SIG-M5 treated with dmso at 0.1 percent for 504 hours (cell line): ENCODE data around the gene SMO.

Experiments used
- DNase-seq: peaks from one replicate; lab custom pipeline; 2025; ENCODE audit not compliant: unreplicated experiment; lab: John Stamatoyannopoulos, UW

SMO gene

DNA sequence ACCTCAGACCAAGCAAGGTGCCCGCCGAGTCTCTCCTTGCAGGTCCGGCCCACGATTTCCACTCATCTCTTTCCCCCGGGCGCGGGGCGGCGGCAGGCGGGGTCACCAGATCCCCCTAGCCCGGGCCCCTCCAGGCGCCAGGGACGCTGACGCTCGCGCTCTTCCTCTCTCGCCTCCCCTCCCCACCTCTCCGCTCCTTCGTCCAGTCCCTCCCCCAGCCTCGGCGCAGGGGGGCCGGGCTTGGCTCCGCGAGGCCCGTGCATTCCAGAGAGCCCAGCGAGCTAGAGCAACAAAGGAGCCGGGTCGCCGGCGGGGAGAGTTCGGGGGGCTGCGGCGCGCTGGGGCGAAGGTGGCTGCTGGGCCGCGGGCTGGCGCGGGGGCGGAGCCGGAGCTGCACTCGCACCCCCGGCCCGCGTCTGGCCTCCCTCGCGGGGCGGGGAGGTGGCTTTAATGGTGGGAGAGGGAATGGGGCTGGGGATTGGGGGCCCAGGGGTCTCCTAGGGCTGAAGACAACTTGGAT, at the start of gene SMO:
Gene SMO, plus strand, starts transcription at position 262 of the 520 bp plus-strand sequence. CDS start 519 bp downstream, outside the sequence.
- DNase-seq = no peak

GRCh38 chr7:129143724-129144094, 44.7 kb upstream of the SMO start:
- no peak for DNase-seq

- peak; percentile 39 for DNase-seq
Measured at GRCh38 chr7:129144095-129144833, 44.2 kb upstream of the SMO start, which contains the start of gene TSPAN33. Gene TSPAN33 (plus strand): TSS chr7:129144707. CDS start chr7:129144981, 274 bp downstream.

DNA sequence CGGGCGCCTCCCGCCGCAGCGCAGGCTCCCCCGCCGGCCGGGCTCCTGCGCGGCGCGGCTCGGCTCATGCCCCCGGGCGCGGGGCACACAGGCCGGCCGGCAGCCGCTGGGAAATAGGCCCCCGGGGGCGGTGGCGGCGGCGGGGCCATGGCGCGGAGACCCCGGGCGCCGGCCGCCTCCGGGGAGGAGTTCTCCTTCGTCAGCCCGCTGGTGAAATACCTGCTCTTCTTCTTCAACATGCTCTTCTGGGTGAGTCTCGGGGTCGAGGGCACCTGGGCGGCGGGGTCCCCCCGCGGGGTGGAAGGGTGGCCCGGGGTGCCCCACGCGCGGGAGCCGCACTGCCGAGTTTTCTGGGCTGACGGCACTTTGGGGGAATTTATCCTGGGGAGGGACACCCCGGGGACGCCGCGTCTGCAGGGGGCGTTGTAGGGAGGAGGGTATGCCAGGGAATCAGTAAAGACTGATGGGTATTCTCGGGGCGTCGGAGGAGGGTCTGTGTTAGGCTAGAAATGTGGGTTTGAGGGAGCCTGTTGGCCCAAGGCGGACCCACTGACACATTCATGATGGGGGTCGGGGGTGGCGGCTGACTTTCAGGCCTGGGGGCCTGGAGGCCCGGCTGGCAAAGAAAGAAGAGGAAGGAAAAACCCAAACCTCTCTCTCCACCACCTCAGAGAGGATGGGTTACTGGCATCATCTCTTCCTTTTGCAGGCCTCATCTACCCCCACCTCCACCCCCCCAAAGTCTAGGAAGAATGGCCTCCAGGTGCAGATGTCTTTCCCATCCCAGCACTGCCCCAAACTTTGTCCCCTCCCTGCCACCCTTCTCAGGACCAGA, 43.4 kb upstream of the SMO start:
- DNase-seq = no peak

DNA sequence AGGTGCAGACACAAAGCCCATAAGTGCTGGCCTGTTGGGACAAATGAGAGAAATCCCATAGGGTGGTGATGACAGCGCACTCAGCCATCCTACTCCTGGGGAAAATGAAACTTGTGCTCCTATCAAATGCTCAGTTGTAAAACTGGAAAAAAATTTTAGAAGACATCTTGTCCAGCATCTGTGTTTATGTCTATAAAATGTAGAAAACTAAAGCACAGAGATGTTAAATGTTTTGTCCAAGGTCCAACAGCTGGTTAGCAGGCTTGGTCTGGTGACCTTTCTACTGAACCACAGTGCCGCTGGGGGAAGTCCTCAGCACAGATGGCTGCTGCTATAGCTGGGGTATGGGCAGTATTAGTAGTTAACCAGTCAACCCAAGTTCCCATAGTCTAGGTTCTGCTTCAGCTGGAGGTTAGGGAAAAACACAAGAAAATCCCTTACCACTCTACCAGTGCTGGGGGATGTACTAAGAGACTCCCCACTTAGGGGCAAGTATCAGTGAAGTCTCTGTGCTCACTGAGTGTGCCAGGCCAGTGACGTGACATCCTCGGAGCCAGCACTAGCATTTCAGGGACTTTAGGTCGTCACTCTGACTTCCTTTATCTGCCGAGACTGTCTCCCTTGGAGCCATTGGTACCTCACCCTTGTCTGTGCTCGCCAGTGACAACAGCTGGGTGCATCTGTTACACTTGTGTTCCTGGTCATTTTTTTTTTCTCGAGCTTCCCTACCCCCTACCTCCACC, 42.0 kb upstream of the SMO start:
- DNase-seq = no peak

DNA sequence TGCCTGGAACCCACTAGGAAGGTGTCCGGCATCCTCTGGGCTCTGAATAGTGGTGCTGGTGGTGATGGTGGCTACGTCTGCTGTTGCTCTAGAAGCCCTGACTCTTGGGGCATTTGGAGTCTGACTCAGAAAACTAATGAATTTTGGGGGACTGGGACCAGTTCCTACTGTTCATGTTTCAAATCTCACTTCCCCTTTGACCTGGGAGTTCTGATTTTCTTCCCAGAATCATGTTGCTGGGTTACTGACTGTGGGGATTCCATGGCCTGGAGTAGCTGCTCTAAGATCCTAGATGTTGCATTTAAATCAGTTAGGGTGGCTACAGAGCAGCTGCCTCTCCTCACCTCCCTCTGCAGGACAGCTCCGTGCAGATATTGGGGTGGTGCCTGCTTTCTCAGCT, 40.7 kb upstream of the SMO start:
- DNase-seq = no peak

- DNase-seq = peak; percentile 25
Measured at GRCh38 chr7:129149511-129149910, 38.9 kb upstream of the SMO start.

DNA sequence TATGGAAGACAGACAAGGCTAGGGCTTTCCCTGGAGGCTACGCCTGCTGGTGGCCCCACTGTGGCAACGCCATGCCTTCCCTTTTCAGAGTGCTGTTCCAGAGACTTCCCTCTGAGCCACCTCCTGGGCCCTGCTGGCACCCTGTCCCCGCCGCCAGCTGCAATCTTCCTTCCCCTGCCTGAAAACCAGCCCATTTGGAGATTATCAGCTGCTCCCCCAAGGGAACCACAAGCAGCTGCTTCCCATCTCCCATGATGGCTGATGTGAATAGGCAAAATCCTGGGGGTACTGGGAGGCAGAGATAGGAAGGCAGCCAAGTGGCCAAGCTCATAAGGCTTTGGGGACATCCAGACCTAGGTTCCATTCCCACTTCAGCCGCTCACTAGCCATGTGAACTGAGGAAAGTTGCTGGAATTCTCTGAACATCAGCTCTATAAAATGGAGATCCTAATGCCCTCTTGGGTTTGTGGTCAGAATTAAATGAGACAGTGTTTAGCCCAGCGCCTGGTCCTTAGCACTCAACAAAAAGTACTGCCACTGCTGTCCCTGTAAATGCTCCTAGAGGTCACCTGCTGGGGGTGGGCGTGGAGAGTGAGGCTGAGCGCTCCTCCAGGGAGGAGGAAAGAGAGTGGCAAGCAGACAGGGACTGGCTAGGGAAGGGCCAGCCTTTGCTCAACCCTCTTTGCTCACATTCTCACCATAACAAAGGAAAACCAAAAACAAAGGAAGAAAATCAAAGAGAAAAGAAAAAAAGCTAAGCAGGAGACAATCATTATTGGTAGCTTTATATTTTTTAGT, 38.0 kb upstream of the SMO start:
- DNase-seq = no peak

GRCh38 chr7:129157651-129158050, 30.8 kb upstream of the SMO start:
- no peak for DNase-seq

DNA sequence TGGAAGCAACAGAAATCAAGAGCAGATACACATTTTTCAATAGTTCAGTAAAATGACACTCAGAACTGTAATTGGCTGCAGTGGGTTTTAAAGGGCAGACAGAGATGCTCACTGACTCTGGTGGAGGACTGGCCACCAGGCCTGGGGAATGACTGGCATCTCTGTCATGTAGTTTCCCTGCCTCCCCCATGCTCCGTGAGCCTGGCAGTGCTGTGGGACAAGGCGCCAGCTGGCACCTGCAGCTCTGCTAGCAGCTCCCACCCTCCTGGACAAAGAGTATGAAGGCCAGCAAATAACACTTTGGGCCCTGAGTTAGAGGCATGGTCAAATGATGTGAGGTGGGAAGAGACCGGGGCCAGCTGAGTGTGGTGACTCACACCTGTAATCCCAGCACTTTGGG, 28.9 kb upstream of the SMO start:
- no peak for DNase-seq

- DNase-seq = no peak
Measured at GRCh38 chr7:129160161-129160905, 28.1 kb upstream of the SMO start.

DNA sequence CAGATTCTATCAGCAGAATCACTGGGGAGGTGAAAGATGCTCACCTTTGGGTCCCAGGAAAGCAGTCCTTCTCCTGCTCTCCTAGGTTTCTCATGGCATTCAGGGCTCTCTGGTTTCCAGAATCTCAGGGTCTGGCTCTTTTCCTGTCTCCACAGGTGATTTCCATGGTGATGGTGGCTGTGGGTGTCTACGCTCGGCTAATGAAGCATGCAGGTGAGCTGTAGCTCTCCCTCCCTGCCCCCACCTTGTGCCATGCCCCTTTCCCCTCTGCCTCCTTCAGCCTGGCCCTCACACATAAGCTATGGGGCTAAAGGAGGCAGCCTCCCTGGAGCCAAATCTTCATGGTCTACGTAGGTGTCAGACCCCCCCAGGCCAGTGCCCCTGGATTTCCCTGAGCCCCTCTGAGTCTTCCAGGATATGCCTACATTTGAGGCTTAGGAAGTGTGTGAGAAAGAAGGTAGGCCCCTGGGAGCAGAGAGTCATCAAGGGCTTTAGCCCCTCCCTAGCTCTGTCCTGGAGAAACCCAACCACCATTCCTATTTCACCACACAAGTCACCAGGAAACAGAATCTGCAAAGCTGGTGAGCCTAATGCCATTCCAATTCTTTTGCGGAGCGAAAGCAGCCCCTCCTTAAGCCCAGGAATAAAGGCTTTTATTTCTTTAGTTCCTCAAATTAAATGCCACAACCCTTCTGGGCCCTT, 26.8 kb upstream of the SMO start:
- no peak for DNase-seq

DNA sequence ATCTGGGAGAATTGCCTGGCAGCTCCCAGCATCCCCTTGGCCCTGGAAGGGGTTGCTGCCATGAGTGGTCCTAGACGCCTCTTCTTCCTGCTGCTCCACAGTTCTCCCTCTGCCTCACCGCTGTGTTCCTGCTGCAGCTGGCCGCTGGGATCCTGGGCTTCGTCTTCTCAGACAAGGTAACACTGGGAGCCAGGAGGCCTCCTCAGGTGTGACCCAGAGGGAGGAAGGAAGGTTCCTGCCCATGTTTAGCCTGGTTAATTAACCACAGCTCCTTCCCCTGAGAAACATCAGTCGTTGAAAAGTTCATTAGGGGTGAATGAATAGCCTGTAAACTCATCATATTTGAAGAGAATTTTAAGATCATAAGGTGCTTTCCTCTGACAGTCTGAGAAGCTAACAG, 25.7 kb upstream of the SMO start:
- no peak for DNase-seq

DNA sequence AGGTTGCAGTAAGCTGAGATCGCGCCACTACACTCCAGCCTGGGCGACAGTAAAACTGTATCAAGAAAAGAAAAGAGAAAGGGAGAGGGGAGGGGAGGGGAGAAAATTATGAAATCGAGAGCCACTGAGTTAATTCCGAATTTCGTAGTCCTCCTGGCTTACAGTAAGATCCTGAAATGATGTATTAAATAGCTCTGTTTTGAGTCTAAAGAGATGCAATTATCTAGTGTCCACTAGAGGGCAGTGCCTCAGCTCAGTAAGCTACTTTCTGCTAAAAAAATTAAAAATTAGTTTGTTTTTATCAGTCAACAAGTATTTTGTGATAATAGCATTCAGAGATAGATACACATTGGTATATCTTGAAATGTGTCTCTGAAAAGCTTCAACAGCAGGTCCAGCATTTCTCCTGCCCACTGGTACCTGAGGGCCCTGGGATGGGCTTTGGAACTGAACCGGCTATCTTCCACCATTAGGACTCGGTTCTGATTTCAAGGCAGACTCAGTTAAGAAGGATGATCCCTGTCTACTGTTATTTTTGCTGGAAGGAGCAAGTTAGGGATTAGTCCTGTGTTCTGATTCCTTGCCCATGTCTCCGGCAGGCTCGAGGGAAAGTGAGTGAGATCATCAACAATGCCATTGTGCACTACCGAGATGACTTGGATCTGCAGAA, 24.4 kb upstream of the SMO start:
- DNase-seq = peak; percentile 58

GRCh38 chr7:129166745-129167144, 21.7 kb upstream of the SMO start:
- DNase-seq = no peak

DNA sequence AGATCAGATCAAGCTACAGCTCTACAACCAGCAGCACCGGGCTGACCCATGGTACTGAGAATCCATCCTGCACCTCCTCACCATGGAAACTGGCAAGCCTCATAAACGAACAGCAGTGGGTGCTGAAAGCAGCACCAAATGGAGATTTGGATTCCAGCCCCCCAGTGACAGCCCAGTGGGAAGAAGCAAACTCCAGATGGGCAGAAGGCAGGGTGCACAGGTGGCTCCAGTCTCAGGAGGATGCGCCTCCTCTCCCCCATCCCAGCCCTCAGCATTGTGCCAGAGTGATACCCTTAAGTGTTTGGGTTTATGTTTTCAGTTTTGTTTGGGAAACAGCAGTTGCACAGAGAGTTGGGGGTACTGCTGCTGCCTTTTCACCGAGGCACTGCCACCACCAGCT, 20.6 kb upstream of the SMO start:
- no peak for DNase-seq

- no peak for DNase-seq
Measured at GRCh38 chr7:129168231-129169021, 20.0 kb upstream of the SMO start.

- DNase-seq = no peak
Measured at GRCh38 chr7:129169171-129169671, 19.2 kb upstream of the SMO start.
